Endothelial cell of umbilical vein (primary cell): Measurements from ENCODE around the gene TNFAIP1. TPM values are rescaled to one million over a fixed set of nuclear protein-coding genes. Genes with fewer than 3 reads are reported as not detected.

Experiments used
- BruUV-seq: library from RNA; stranded (reverse); fragments of 400-500 nt; replicated peaks from 2 replicates; lab custom pipeline; 2021; lab: Mats Ljungman, UMichigan
- CTCF ChIA-PET: fragments of 300-600, 350-600 bp; sonication (Branson Sonifier 250); formaldehyde crosslinking; loops from one replicate; lab custom pipeline; 2021; ENCODE audit warnings: antibody characterized with exemption, inconsistent platforms; lab: Charles Lee
- POLR2A ChIA-PET: fragments of 300-600, 350-600 bp; sonication (Branson Sonifier 250); formaldehyde crosslinking; loops from one replicate; lab custom pipeline; 2021; ENCODE audit warnings: antibody characterized with exemption, inconsistent platforms; lab: Charles Lee
- DNase-seq: peaks from one replicate; pipeline ENCODE4 v3.0.0-alpha.2; 2011; ENCODE audit warnings: low read depth, low spot score
- FAIRE-seq: peaks from 2 replicates; lab custom pipeline; 2011; peaks lifted over from hg19 to GRCh38; lab: Jason Lieb, UNC
- H2AFZ ChIP-seq: 2 replicates; pipeline ENCODE4 v1.6.0; 2012; ENCODE audit warnings: low read depth, low read length, control low read depth, inconsistent platforms
- H3K27ac ChIP-seq: 2 replicates; pipeline ENCODE4 v1.5.1; 2011; ENCODE audit warnings: low read depth, mild to moderate bottlenecking, control low read depth, low read length, moderate library complexity; ENCODE audit not compliant: insufficient read depth
- H3K27me3 ChIP-seq, 2 experiments: 2 replicates each; pipeline versions ENCODE4 v1.6.0 to v1.6.1; 2011; ENCODE audit warnings: low read length in 2 of 2, mixed read lengths in 1 of 2; ENCODE audit not compliant: control insufficient read depth in 2 of 2, insufficient read depth in 2 of 2
- H3K36me3 ChIP-seq, 2 experiments: 2 replicates in 1 of 2; 3 replicates in 1 of 2; pipeline ENCODE4 v1.5.1; 2011; ENCODE audit warnings: low read length in 2 of 2, mild to moderate bottlenecking in 1 of 2, moderate library complexity in 1 of 2; ENCODE audit not compliant: control insufficient read depth in 2 of 2, insufficient read depth in 2 of 2; ENCODE audit errors: extremely low read depth in 1 of 2
- H3K4me1 ChIP-seq: 3 replicates; pipeline ENCODE4 v1.5.1; 2011; ENCODE audit warnings: mild to moderate bottlenecking, low read length; ENCODE audit not compliant: control insufficient read depth, insufficient read depth; ENCODE audit errors: extremely low read depth
- H3K4me2 ChIP-seq: 2 replicates; pipeline ENCODE4 v1.6.1; 2011; ENCODE audit warnings: low read length, control low read depth, mixed read lengths; ENCODE audit not compliant: insufficient read depth
- H3K4me3 ChIP-seq, 3 experiments: fragments of 200-600 bp in 1 of 3; sonication (generic), shearing (Covaris generic) in 1 of 3; replicated peaks in 1 of 3; 2 replicates each; pipeline ENCODE4 v1.5.1; 2011 to 2016; ENCODE audit warnings: control low read depth in 3 of 3, low read length in 3 of 3, mild to moderate bottlenecking in 2 of 3, inconsistent platforms in 1 of 3, low read depth in 1 of 3, moderate library complexity in 1 of 3; ENCODE audit not compliant: insufficient read depth in 1 of 3
- H3K79me2 ChIP-seq: 2 replicates; pipeline ENCODE4 v1.6.0; 2012; ENCODE audit warnings: low read length, inconsistent platforms; ENCODE audit not compliant: control insufficient read depth, insufficient read depth
- H3K9ac ChIP-seq: replicated peaks from 2 replicates; pipeline ENCODE3; 2011; ENCODE audit warnings: low read length, control low read depth; ENCODE audit not compliant: insufficient read depth; ENCODE audit errors: extremely low read depth
- H3K9me1 ChIP-seq: replicated peaks from 3 replicates; pipeline ENCODE4 v1.6.0; 2011; ENCODE audit warnings: mild to moderate bottlenecking, low read length; ENCODE audit not compliant: control insufficient read depth, insufficient read depth; ENCODE audit errors: extremely low read depth
- H3K9me3 ChIP-seq: replicated peaks from 2 replicates; pipeline ENCODE4 v1.5.1; 2012; ENCODE audit warnings: low read length, inconsistent platforms; ENCODE audit not compliant: control insufficient read depth, insufficient read depth
- H4K20me1 ChIP-seq: replicated peaks from 2 replicates; pipeline ENCODE3; 2011; ENCODE audit warnings: mild to moderate bottlenecking, low read length; ENCODE audit not compliant: control insufficient read depth, insufficient read depth; ENCODE audit errors: extremely low read depth
- CTCF ChIP-seq, 2 donors: IDR thresholded peaks; 1 replicate in 1 of 2; 2 replicates in 1 of 2; pipeline ENCODE4 v1.5.1; 2011; ENCODE audit warnings: low read length in 2 of 2, mild to moderate bottlenecking in 2 of 2, moderate library complexity in 2 of 2, control low read depth in 1 of 2, inconsistent platforms in 1 of 2, low read depth in 1 of 2; ENCODE audit not compliant: insufficient read depth in 1 of 2; ENCODE audit errors: extremely low read depth in 1 of 2
- EZH2 ChIP-seq: IDR thresholded peaks from 2 replicates; pipeline ENCODE4 v1.6.1; 2012; ENCODE audit warnings: borderline replicate concordance, low read depth, mild to moderate bottlenecking, moderate library complexity, low read length, inconsistent platforms; ENCODE audit not compliant: severe bottlenecking
- FOS ChIP-seq: IDR thresholded peaks from 2 replicates; pipeline ENCODE4 v1.6.1; 2011; ENCODE audit warnings: mild to moderate bottlenecking, low read length, moderate library complexity, borderline replicate concordance; ENCODE audit not compliant: insufficient read depth
- GATA2 ChIP-seq: IDR thresholded peaks from 2 replicates; pipeline ENCODE4 v1.7.0; 2011; ENCODE audit warnings: low read depth, mild to moderate bottlenecking, moderate library complexity, mixed read lengths, low read length; ENCODE audit not compliant: insufficient read length, insufficient read depth
- MAX ChIP-seq: IDR thresholded peaks from 2 replicates; pipeline ENCODE4 v1.6.1; 2011; ENCODE audit not compliant: insufficient read depth, insufficient read length
- POLR2AphosphoS5 ChIP-seq: IDR thresholded peaks from 2 replicates; pipeline ENCODE4 v1.6.1; 2012; ENCODE audit warnings: low read depth, mild to moderate bottlenecking, control low read depth, low read length, moderate library complexity; ENCODE audit not compliant: insufficient read depth
- dilution Hi-C: fragments of 300-500 bp; cut with MboI; formaldehyde crosslinking; loops from one replicate; pipeline ENCODE4 v1.15.0; 2019; ENCODE audit warnings: low sequenced_read_pairs; ENCODE audit not compliant: extremely low pct_ligation_motif_present
- intact Hi-C: fragments of 100-400 bp; cut with micrococcal nuclease; formaldehyde crosslinking; loops from one replicate; pipeline ENCODE4 v1.10.0; 2022
- polyA plus RNA-seq, 4 experiments: library from polyadenylated mRNA; depleted of rRNA in 3 of 4; stranded (reverse) in 3 of 4; unstranded in 1 of 4; fragments of >200 nt; gene quantifications; 2 replicates each; pipeline versions ENCODE4 v1.2.1 to v1.2.3, GENCODE V29; 2011 to 2012; ENCODE audit warnings: missing spikeins in 1 of 4
- total RNA-seq: library from RNA; stranded (reverse); gene quantifications from 2 replicates; pipeline ENCODE4 v1.2.3, GENCODE V29; 2021

TNFAIP1 gene
- total and polyA plus RNA-seq, 2 donors (not counting 3 experiments of a cell fraction or from before 2014, with no cell fraction given), result 85.7 to 89.6 TPM

- no peak for FAIRE-seq
Observed at GRCh38 chr17:28395426-28395825, 59.9 kb downstream of the TNFAIP1 start.

More at GRCh38 chr17:28395426-28395825, 59.9 kb downstream of the TNFAIP1 start:
- Histone ChIP-seq H3K27me3 (no peaks in the 10 kb centered on the region), H3K4me3 (no peak overlapping the region), H3K9ac (no peak overlapping the region), H3K9me3 (no peaks in the 10 kb centered on the region), H3K79me2 (no peaks in the 10 kb centered on the region), H3K36me3 (no peaks in the 10 kb centered on the region), H3K4me2 (no peak overlapping the region), H2AFZ (no peak overlapping the region), H3K4me1 (peaks cover 4% of the 10 kb centered on the region), H3K9me1 (no peaks in the 10 kb centered on the region), H3K27ac (no peak overlapping the region), H4K20me1 (no peaks in the 10 kb centered on the region)
- CTCF ChIA-PET, result interaction anchor here (0.8 to 2.1 kb wide), 5 partner anchors 9 to 29 kb away, joined by 3 to 11 read pairs (median 3); no protein-coding TSS in a partner anchor
- BruUV-seq, result no TSS peak
- no peak for DNase-seq
- dilution Hi-C loops, result no loop called here
- TF ChIP-seq CTCF (IDR thresholded peaks at IDR 0.05; ENCODE audit: extremely low read depth in 1 of 2, insufficient read depth in 1 of 2, low read depth in 1 of 2, low read length in 2 of 2) (no peak), EZH2 (no peak), MAX (no peak), POLR2AphosphoS5 (no peak), FOS (no peak), GATA2 (no peak)
- intact Hi-C loops, result no loop called here
- POLR2A ChIA-PET, result interaction anchor here (1.0 kb wide), 1 partner anchor 38 kb away, joined by 3 read pairs; the partner anchor contains the start of gene POLDIP2
